HepG2 (cell line): Measurements from ENCODE around the gene C1orf159. TPM values are rescaled to one million over a fixed set of nuclear protein-coding genes. Genes with fewer than 3 reads are reported as not detected.

ENCODE experiments used
- EP300 ChIP-seq, 3 experiments: sonication (generic) in 1 of 3; formaldehyde crosslinking in 1 of 3; IDR thresholded peaks; 2 replicates each; pipeline versions ENCODE4 v1.5.1 to v1.6.1; 2011 to 2020; ENCODE audit warnings: low read depth in 2 of 3, low read length in 2 of 3, borderline replicate concordance in 1 of 3, improper control_type of control experiment in 1 of 3, mild to moderate bottlenecking in 1 of 3, missing genetic modification reagents in 1 of 3, moderate library complexity in 1 of 3
- ETV5 ChIP-seq: IDR thresholded peaks from 2 replicates; pipeline ENCODE4 v1.6.1; 2018; ENCODE audit warnings: missing biosample characterization, missing genetic modification reagents, inconsistent platforms, borderline replicate concordance
- HDAC1 ChIP-seq: sonication (generic); formaldehyde crosslinking; IDR thresholded peaks from 2 replicates; pipeline ENCODE4 v1.5.1; 2020; ENCODE audit warnings: mild to moderate bottlenecking, missing genetic modification reagents
- ISL2 ChIP-seq: sonication (generic); formaldehyde crosslinking; IDR thresholded peaks from 2 replicates; pipeline ENCODE4 v1.5.0; 2020; ENCODE audit warnings: missing genetic modification reagents
- KMT2A ChIP-seq: sonication (generic); formaldehyde crosslinking; IDR thresholded peaks from 2 replicates; pipeline ENCODE4 v1.4.0; 2020; ENCODE audit warnings: missing genetic modification reagents
- NCOA2 ChIP-seq: sonication (generic); formaldehyde crosslinking; IDR thresholded peaks from 2 replicates; pipeline ENCODE4 v1.8.0; 2022; ENCODE audit warnings: inconsistent platforms
- SP2 ChIP-seq: sonication (generic); formaldehyde crosslinking; IDR thresholded peaks from 2 replicates; pipeline ENCODE4 v1.5.1; 2020; ENCODE audit warnings: mild to moderate bottlenecking, missing genetic modification reagents
- ZNF180 ChIP-seq: sonication (generic); formaldehyde crosslinking; IDR thresholded peaks from 2 replicates; pipeline ENCODE4 v1.4.0; 2020; ENCODE audit warnings: low read depth, missing genetic modification reagents, borderline replicate concordance
- ZNF891 ChIP-seq: sonication (generic); formaldehyde crosslinking; IDR thresholded peaks from 2 replicates; pipeline ENCODE4 v1.5.0; 2020; ENCODE audit warnings: mild to moderate bottlenecking, missing genetic modification reagents
- polyA plus RNA-seq, 8 experiments: library from polyadenylated mRNA; depleted of rRNA in 3 of 8; stranded (reverse) in 7 of 8; unstranded in 1 of 8; fragments of >200 nt; fragmentation: Illumina TruSeq in 4 of 8; extraction: Trizol in 4 of 8; gene quantifications; 2 replicates each; pipeline versions ENCODE4 v1.2.1 to v1.2.3, GENCODE V29; 2011 to 2016; ENCODE audit warnings: low read depth in 4 of 8, missing spikeins in 1 of 8, mixed read lengths in 1 of 8; ENCODE audit not compliant: insufficient read depth in 1 of 8
- total RNA-seq, 5 experiments: library from RNA; depleted of rRNA; stranded (reverse); fragments of >200 nt; fragmentation: Illumina TruSeq; extraction: Trizol; gene quantifications; 2 replicates each; pipeline ENCODE4 v1.2.3, GENCODE V29; 2016; ENCODE audit warnings: low read depth in 1 of 5
- TF ChIP-seq, protein P1 (sequence below), 2 experiments: fragments of 450-650 bp in 1 of 2; sonication (generic) in 1 of 2; formaldehyde crosslinking in 1 of 2; IDR thresholded peaks; 2 replicates each; pipeline versions ENCODE4 v1.6.1 to v1.8.0; 2016 to 2022; ENCODE audit warnings: antibody characterized with exemption in 1 of 2, mild to moderate bottlenecking in 1 of 2, missing genetic modification reagents in 1 of 2
- TF ChIP-seq, protein P2 (sequence below): sonication (generic); formaldehyde crosslinking; IDR thresholded peaks from 2 replicates; pipeline ENCODE4 v1.4.0; 2020; ENCODE audit warnings: missing genetic modification reagents
- TF ChIP-seq, protein P3 (sequence below): IDR thresholded peaks from 2 replicates; pipeline ENCODE4 v1.6.1; 2016; ENCODE audit warnings: mild to moderate bottlenecking
- TF ChIP-seq, protein P4 (sequence below): sonication (generic); formaldehyde crosslinking; IDR thresholded peaks from 2 replicates; pipeline ENCODE4 v1.4.0; 2020; ENCODE audit warnings: mild to moderate bottlenecking, missing genetic modification reagents

The C1orf159 gene
- total and polyA plus RNA-seq, 2 of the 13 experiments (the other 11 are each of a cell fraction or from before 2014, with no cell fraction given), result 3.8 to 6.7 TPM

DNA sequence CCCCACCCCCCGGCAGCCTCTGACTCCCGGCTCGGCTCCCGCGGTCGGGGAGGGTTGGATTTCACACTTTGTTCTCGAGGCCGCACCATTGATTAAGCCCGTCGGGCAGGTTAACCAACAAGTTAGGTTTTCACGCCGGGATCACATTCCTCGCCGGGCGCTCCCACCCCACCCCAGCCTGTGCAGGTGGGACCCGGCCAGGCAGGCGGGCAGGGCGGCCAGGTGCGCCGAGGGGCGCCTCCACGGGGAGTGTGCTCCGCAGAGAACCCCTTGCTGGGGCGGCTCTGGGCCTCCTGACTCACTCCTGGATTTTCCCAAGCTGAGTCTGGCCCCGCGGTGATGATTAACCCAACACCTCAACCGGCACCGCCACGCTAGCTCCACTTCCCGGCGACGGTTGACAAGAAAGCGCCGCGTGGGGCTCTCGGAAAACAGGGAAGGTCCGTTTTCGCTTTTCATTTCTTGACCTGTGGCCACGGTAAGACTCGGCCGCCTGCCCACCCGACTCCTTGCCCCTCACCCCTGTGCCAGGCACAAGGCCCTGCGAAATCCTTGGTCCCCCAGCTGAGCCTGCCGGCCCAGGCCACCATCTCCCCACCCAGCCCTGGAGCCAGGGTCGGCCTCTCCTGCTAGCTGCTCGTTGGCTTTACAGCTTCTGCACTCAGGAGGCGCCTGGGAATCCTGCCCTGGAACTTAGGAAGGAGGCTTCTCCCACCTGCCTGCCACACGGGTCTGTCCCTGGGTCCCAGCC lies 49.0 kb upstream of the C1orf159 start (continued):
- TF ChIP-seq, protein P1, sequence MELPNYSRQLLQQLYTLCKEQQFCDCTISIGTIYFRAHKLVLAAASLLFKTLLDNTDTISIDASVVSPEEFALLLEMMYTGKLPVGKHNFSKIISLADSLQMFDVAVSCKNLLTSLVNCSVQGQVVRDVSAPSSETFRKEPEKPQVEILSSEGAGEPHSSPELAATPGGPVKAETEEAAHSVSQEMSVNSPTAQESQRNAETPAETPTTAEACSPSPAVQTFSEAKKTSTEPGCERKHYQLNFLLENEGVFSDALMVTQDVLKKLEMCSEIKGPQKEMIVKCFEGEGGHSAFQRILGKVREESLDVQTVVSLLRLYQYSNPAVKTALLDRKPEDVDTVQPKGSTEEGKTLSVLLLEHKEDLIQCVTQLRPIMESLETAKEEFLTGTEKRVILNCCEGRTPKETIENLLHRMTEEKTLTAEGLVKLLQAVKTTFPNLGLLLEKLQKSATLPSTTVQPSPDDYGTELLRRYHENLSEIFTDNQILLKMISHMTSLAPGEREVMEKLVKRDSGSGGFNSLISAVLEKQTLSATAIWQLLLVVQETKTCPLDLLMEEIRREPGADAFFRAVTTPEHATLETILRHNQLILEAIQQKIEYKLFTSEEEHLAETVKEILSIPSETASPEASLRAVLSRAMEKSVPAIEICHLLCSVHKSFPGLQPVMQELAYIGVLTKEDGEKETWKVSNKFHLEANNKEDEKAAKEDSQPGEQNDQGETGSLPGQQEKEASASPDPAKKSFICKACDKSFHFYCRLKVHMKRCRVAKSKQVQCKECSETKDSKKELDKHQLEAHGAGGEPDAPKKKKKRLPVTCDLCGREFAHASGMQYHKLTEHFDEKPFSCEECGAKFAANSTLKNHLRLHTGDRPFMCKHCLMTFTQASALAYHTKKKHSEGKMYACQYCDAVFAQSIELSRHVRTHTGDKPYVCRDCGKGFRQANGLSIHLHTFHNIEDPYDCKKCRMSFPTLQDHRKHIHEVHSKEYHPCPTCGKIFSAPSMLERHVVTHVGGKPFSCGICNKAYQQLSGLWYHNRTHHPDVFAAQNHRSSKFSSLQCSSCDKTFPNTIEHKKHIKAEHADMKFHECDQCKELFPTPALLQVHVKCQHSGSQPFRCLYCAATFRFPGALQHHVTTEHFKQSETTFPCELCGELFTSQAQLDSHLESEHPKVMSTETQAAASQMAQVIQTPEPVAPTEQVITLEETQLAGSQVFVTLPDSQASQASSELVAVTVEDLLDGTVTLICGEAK (IDR thresholded peaks at IDR 0.05), result no peak
- TF ChIP-seq, protein P1 (CRISPR knock-in tag; IDR thresholded peaks at IDR 0.05), result 0 out of 2 replicates have a peak, but pooled peaks have one; percentile 22
- TF ChIP-seq, protein P2, sequence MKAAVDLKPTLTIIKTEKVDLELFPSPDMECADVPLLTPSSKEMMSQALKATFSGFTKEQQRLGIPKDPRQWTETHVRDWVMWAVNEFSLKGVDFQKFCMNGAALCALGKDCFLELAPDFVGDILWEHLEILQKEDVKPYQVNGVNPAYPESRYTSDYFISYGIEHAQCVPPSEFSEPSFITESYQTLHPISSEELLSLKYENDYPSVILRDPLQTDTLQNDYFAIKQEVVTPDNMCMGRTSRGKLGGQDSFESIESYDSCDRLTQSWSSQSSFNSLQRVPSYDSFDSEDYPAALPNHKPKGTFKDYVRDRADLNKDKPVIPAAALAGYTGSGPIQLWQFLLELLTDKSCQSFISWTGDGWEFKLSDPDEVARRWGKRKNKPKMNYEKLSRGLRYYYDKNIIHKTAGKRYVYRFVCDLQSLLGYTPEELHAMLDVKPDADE, result no peak
- peak; percentile 6; the same call in 1 of the 2 replicates for TF ChIP-seq ETV5
- no peak; the same call in 1 of the 2 replicates for TF ChIP-seq SP2
- no peak for TF ChIP-seq EP300 (IDR thresholded peaks at IDR 0.05; ENCODE audit: low read depth in 2 of 2, low read length in 2 of 2)
- no peak for TF ChIP-seq EP300 (CRISPR knock-in tag; IDR thresholded peaks at IDR 0.05; ENCODE audit: borderline replicate concordance)
- TF ChIP-seq, protein P3, sequence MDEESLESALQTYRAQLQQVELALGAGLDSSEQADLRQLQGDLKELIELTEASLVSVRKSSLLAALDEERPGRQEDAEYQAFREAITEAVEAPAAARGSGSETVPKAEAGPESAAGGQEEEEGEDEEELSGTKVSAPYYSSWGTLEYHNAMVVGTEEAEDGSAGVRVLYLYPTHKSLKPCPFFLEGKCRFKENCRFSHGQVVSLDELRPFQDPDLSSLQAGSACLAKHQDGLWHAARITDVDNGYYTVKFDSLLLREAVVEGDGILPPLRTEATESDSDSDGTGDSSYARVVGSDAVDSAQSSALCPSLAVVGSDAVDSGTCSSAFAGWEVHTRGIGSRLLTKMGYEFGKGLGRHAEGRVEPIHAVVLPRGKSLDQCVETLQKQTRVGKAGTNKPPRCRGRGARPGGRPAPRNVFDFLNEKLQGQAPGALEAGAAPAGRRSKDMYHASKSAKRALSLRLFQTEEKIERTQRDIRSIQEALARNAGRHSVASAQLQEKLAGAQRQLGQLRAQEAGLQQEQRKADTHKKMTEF (CRISPR knock-in tag), result peak; percentile 49
- TF ChIP-seq, protein P4, sequence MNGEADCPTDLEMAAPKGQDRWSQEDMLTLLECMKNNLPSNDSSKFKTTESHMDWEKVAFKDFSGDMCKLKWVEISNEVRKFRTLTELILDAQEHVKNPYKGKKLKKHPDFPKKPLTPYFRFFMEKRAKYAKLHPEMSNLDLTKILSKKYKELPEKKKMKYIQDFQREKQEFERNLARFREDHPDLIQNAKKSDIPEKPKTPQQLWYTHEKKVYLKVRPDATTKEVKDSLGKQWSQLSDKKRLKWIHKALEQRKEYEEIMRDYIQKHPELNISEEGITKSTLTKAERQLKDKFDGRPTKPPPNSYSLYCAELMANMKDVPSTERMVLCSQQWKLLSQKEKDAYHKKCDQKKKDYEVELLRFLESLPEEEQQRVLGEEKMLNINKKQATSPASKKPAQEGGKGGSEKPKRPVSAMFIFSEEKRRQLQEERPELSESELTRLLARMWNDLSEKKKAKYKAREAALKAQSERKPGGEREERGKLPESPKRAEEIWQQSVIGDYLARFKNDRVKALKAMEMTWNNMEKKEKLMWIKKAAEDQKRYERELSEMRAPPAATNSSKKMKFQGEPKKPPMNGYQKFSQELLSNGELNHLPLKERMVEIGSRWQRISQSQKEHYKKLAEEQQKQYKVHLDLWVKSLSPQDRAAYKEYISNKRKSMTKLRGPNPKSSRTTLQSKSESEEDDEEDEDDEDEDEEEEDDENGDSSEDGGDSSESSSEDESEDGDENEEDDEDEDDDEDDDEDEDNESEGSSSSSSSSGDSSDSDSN (CRISPR knock-in tag), result peak; percentile 59
- no peak for TF ChIP-seq NCOA2 (CRISPR knock-in tag)
- TF ChIP-seq ZNF180, result no peak
- TF ChIP-seq KMT2A, result 0 out of 2 replicates have a peak, but pooled peaks have one; percentile 18
- TF ChIP-seq ISL2, result 0 out of 2 replicates have a peak, but pooled peaks have one; percentile 16
- no peak for TF ChIP-seq ZNF891
- TF ChIP-seq HDAC1 (CRISPR knock-in tag), result peak; percentile 46; the same call in 1 of the 2 replicates
